GM19452 (cell line): ENCODE data around the gene ARID5A.
"Not testable (repeated sequence)": the region's sequence is repeated elsewhere in the genome, so short reads cannot be mapped to it uniquely, and the experiment has no call there.

Experiments
- ATAC-seq: cut with Tn5 transposase; IDR thresholded peaks from one replicate; pipeline ENCODE4 v1.9.1; 2021; ENCODE audit not compliant: unreplicated experiment

ARID5A gene

GRCh38 chr2:96554293-96555145 is 18.0 kb downstream of the ARID5A start:
- no peak for ATAC-seq

GRCh38 chr2:96555146-96555610 is 18.6 kb downstream of the ARID5A start:
- no peak for ATAC-seq

- ATAC-seq = no peak
These were observed 20.1 kb downstream of the ARID5A start for GRCh38 chr2:96556441-96557330.

- ATAC-seq = not testable (repeated sequence)
These were observed 20.9 kb downstream of the ARID5A start for GRCh38 chr2:96557421-96557820.

GRCh38 chr2:96558061-96558460 is 21.5 kb downstream of the ARID5A start:
- ATAC-seq = no peak

GRCh38 chr2:96558485-96558884 is 21.9 kb downstream of the ARID5A start:
- ATAC-seq = no peak

GRCh38 chr2:96564026-96564425 is 27.5 kb downstream of the ARID5A start:
- ATAC-seq = no peak

GRCh38 chr2:96564563-96564962 is 28.0 kb downstream of the ARID5A start:
- no peak for ATAC-seq

GRCh38 chr2:96565111-96565510 is 28.6 kb downstream of the ARID5A start:
- ATAC-seq = no peak

- no peak for ATAC-seq
These were observed 31.5 kb downstream of the ARID5A start for GRCh38 chr2:96568094-96568493.

- ATAC-seq = no peak
These were observed 37.8 kb downstream of the ARID5A start for GRCh38 chr2:96574364-96574763.

GRCh38 chr2:96575785-96576456 is 39.4 kb downstream of the ARID5A start:
- no peak for ATAC-seq

GRCh38 chr2:96577501-96577900 is 40.9 kb downstream of the ARID5A start:
- no peak for ATAC-seq

GRCh38 chr2:96578731-96579130 is 42.2 kb downstream of the ARID5A start:
- ATAC-seq = no peak

- no peak for ATAC-seq
These were observed 42.9 kb downstream of the ARID5A start for GRCh38 chr2:96579422-96579821.

GRCh38 chr2:96580771-96581170 is 44.2 kb downstream of the ARID5A start:
- no peak for ATAC-seq

GRCh38 chr2:96584017-96584416 is 47.5 kb downstream of the ARID5A start:
- ATAC-seq = no peak

- ATAC-seq = no peak
These were observed 51.3 kb downstream of the ARID5A start for GRCh38 chr2:96587843-96588242.

GRCh38 chr2:96591054-96591453 is 54.5 kb downstream of the ARID5A start:
- ATAC-seq = no peak

GRCh38 chr2:96591494-96591893 is 54.9 kb downstream of the ARID5A start:
- ATAC-seq = no peak

- ATAC-seq = no peak
These were observed 57.7 kb downstream of the ARID5A start for GRCh38 chr2:96594282-96594681.
